Measurements from ENCODE around the gene PNLIP.

Gene PNLIP

DNA sequence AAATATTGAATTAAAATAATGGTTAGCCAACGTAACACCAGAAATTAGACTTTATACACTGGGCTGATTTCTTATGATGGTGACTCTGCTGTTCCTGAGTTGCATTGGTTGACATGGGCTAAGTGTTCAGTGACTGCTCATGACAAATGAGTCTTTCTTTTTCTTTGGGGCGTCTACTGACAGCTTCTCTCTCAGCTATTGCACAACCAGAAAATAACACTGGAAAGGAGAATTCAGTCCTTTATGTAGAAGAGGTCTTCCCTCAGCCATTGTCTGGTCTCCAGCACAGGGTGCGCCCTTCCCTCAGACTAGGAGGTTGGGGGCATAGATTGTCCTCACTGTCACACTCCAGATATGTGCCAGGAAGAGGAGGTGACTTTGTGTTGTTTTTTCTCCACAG is 21.6 kb downstream of the PNLIP start:
- DNase-seq (ENCODE audit: low read depth in 1 of 2, low spot score in 1 of 2) = no peak

DNA sequence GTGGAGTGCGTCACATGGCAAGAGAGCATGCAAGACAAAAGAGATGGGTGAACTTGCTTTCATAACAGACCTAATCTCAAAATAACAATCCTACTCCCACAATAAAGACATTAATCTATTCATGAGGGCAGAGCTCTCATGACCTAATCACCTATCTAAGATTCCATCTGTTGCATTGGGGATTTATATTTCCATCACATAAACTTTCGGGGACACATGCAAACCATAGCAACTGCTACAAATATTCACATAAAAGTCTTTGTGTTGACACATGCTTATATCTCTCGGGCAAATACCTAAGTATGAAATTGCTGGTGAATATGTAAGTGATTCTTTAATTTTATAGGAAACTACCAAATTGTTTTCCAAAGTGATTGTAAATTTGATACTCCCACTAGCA is 29.1 kb downstream of the PNLIP start:
- no peak for DNase-seq (ENCODE audit: low read depth in 1 of 2, low spot score in 1 of 2)

DNA sequence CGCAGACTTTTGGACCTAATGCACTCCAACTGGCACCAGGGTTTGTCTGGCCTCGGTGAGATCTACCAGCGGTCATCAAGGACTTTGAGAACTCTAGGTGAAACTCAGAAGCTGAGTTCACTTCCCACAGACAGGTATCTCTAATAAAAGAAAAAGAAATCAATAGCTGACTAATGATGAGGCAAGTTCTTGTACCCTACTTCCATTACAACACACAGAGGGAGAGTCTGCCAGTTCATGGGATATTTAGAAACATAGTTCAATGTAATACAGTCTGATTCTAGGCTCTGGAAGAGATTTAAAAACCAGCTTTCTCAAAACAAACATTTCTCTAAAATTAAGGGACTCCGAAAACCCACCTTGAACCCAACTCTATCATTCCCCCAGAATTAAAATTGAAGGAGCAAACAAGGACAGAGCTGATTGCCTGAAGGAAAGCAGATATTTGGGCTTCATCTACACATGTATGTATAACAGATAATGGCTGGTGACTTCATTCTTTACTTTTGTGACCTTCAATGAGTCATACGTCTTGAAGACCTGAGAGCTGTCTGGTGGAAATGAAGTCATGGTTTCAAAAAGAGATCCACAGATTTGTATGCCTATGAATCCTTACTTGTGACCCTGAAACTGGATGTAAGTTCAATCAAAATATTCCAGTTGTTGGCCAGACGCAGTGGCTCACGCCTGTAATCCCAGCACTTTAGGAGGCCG is 42.3 kb downstream of the PNLIP start:
- no peak for DNase-seq (ENCODE audit: low read depth in 1 of 2, low spot score in 1 of 2)

DNA sequence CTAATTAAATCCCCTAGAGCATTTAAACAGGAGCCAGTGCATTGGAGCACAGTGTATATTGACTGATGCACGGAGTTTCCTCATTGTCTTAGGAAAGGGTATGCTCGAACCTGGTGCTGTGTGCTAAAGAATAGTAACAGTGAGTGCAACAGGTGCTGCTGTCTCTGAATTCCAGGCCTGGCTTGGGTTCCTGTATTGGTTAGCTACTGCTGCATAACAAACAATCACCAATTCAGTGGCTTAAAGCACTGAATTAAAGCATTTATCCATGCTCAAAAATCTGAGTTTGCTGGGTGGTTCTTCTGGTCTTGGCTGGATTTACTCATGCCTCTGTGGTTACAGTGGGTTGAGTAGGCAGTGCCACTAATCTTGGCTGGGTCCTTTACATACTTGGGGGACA is 43.3 kb downstream of the PNLIP start:
- DNase-seq (ENCODE audit: low read depth in 1 of 2, low spot score in 1 of 2) = no peak

DNA sequence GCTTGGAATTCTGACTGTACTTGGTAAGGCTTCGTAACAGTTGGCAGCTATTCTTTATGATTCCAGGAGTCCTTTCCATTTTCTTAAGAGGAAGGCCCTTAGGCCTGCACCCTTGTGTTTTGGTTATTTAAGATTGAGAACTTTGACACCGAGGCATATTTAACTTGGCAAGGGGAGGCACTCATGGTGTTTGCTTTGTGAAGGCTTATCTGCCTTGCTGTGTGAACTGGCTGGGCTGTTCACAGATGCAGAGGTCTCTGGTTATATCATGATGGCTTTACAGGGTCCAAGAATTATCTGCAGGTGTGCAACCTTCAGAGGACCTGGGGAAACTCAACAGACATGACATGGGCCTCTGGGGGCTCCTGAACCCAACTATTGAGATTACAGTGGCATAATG is 44.2 kb downstream of the PNLIP start:
- no peak for DNase-seq (ENCODE audit: low read depth in 1 of 2, low spot score in 1 of 2)

DNA sequence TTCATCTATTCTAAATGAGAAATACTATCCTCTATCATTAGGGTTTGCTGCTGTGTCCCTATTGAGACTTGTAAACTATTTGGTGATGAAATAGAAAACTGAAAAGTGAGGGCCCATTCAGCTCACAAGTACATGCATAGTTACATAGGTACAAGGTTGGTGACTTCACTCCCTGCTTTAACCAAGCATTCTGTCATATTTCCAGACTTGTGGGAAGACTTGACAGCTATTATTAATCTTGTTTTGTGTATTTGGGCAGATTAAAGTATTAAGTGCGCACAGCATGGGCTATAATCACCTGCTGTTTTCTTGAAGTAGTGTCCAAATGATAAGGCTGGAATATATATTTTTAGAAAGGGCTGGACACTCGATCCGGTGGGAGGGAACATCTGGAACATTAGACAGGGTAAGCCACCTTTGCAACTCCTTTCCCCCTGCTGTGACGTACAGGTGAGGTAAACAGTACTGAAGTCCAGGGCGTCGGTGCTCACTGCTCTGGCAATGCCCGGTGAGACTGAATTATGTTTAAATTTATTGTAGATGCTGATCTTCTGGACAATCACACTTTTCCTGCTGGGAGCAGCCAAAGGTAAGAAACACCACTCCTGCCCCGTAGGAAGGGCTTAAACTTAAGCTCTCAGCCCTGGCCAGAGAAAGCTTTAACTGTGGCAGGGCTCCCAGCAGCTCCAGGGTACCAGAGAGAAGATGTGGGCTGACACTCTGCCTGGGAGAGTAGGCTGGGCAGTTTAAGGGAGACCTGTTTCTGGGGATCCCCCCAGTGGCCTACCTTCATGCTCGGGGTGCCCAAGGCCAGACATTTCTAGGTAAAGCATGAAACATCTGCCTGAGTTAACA is 45.1 kb downstream of the PNLIP start, which contains the start of gene PNLIPRP1:
Gene PNLIPRP1 (plus strand): TSS at position 370 of the 855 bp plus-strand sequence. CDS start 171 bp downstream, at position 541.
- no peak for DNase-seq (ENCODE audit: low read depth in 1 of 2, low spot score in 1 of 2)

DNA sequence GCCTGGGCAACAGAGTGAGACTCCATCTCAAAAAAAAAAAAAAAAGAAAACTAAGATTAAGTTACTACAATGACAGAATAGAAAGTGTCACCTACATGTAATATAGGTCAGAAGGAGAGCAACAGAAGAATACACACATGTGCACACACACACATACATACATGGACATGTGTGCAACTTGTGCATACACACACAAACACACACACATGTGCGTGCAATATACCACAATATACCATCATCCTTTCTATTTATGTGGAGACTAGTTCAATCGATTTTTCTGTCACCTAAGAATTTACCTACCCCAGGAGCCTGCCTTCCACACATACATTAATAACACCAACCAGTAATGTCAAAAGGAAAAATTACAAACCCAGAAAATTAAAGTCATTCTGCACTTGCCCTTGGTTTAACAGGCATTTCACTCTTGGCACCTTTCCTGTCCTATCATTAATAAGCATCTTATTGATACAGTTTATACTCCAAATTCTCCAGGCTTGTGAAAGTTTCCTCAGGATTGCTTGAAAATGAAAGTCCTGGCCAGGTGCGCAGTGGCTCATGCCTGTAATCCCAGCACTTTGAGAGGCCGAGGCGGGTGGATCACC is 47.5 kb downstream of the PNLIP start:
- DNase-seq (ENCODE audit: low read depth in 1 of 2, low spot score in 1 of 2) = no peak

DNA sequence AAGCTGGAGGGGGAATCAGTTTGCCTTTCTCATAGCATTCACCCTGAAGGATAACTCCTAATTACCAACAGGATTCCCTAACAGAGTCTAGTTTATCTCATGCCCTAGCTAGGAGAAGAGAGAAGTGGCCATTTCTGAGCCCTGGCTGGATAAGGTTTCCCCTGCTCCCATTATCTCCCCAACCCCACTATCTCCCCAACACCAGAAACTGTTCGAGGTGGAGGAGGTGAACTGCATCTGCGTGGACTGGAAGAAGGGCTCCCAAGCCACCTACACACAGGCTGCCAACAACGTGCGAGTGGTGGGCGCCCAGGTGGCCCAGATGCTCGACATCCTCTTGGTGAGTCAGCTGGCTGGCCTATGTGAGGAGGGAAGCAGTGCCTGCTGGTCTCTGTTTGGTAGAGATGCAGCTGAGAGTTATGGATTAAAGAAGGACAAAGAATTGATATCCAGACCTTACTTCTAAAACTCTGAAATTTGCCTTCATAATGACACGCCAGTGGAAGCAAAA is 48.8 kb downstream of the PNLIP start:
- no peak for DNase-seq (ENCODE audit: low read depth in 1 of 2, low spot score in 1 of 2)

DNA sequence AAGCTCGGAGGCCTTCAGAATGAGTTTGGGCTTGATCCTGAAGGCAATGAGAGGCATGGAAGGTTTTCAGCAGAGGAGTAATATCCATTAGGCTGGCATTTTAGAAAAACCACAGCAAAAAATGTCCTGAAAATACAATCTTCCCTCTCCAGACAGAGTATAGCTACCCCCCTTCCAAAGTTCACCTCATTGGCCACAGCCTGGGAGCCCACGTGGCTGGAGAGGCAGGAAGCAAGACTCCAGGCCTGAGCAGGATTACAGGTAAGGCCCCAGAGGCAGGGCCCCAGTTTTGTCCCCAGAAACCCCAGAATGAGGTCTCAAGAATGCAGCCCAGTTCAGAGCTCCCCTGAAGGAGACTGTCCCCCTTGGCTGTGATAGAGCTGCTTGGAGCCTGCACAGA is 50.3 kb downstream of the PNLIP start:
- no peak for DNase-seq (ENCODE audit: low read depth in 1 of 2, low spot score in 1 of 2)

DNA sequence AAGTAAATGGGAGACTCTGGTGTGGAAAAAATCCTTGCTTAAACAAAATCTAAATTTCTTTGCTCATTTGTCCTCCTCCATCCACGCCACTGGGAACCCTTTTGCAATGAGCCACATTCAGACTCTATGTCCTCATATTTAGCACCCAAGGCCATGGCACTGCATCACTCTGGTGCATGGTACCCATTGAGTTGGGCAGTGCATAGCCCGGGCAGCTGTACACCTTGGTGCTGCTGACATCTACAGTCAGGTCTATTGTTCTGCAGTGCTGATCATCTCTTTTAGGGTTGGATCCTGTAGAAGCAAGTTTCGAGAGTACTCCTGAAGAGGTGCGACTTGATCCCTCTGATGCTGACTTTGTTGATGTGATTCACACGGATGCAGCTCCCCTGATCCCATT is 51.8 kb downstream of the PNLIP start:
- no peak for DNase-seq (ENCODE audit: low read depth in 1 of 2, low spot score in 1 of 2)

DNA sequence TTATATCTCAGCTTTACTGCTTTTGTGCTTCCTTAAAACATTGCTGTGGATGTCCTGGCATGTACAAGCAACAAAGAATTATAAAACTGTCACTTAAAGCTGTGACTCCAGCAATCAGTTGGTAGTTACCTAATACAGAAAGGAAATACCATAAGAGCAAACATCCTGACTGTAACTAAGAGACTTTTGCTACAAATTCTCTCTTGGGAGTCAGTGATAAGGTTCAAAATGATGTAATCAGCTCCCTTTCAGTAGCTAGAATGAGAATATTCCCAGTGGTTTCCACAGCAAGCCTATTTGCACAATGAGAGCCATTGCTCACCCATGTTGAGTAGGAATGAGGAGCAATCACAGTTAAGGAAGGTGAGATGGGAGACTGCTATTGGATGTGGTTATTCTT is 52.6 kb downstream of the PNLIP start:
- DNase-seq (ENCODE audit: low read depth in 1 of 2, low spot score in 1 of 2) = no peak

DNA sequence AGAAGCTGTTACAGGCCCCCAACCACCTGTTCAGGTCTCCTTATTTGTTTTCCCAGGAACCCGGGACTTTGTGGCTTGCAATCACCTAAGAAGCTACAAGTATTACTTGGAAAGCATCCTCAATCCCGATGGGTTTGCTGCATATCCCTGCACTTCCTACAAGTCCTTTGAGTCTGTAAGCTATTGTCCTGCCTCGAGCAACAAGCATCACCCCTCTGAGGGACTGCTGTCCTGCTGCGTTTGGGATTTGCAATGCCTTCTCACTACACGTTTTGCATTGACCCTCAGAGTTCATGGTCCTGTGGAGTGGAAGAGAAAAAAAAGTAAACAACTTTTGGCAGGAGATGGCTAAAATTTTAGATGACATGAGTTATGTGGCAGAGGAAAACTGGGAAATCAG is 54.3 kb downstream of the PNLIP start:
- DNase-seq (ENCODE audit: low read depth in 1 of 2, low spot score in 1 of 2) = no peak

DNA sequence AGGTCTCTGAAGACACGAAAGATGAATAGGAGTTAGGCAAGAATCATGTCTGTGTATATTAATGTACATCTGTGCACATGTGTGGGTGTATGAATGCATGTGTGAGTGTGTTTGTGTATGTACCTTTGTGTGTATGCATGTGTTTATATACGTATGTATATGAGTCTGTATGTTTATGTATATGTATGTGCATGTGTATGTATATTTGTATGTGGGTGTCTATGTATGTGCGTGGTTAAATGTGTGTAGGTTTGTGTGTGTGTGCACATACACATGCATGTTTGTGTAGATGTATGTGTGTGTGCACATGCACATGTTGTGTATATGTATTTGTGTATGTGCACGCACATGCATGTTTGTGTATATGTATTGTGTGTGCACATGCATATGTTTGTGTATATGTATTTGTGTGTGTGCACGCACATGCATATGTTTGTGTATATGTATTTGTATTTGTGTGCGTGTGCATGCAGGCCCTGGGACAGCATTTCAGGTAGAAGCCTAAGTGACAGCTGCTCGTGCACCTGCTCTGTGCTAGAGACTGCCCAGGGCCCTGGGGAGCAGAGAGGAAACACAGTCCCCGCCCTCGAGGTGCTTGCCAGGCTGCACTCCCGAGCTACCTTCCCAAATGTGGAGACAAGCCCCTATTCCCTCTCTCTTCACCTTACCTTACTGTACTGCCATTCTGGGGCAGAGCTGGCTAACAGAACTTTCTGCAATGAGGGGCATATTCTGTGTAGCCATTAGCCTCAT is 57.1 kb downstream of the PNLIP start:
- DNase-seq (ENCODE audit: low read depth in 1 of 2, low spot score in 1 of 2) = no peak

DNA sequence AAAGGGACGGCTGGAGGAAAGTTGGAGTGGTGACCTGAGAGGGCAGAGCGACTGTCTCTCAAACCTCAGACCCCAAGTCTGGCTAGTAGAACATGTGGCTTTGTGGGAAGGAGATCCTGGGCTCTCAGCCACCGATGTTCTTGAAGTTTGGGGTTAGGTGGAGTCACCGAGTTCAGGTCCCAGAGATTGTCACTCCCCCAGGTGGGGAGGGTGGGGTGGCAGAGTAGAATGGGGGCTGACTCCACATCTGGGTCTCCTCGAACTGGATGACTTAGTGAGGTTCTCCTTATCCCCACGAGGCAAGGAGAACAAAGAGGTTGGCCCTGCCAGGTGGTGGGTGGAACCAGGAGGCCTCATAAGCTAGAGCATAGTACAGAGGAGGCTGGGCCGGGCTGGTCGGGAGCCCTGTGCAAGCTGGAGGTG is 60.3 kb downstream of the PNLIP start:
- DNase-seq (ENCODE audit: low read depth in 1 of 2, low spot score in 1 of 2) = no peak

DNA sequence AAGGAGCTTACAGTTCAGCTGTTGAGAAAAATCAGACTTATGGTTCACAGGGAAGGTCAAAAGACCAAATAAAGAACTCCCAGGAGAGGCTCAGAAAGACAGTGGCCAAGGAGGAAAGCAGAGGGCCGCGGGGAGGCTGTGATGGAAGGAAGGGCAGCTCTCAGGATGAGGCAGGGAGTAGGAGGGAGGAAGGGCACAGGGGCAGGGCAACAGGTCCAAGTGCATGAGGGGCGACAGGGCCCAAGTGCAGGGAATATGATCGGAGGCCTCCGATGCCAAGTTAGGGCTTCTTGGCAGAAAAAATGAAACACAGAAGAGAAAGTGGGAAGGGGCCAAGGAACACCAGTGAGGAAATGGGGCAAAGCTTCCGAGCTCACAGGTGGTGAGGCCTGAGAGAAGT is 61.6 kb downstream of the PNLIP start:
- DNase-seq (ENCODE audit: low read depth in 1 of 2, low spot score in 1 of 2) = no peak

DNA sequence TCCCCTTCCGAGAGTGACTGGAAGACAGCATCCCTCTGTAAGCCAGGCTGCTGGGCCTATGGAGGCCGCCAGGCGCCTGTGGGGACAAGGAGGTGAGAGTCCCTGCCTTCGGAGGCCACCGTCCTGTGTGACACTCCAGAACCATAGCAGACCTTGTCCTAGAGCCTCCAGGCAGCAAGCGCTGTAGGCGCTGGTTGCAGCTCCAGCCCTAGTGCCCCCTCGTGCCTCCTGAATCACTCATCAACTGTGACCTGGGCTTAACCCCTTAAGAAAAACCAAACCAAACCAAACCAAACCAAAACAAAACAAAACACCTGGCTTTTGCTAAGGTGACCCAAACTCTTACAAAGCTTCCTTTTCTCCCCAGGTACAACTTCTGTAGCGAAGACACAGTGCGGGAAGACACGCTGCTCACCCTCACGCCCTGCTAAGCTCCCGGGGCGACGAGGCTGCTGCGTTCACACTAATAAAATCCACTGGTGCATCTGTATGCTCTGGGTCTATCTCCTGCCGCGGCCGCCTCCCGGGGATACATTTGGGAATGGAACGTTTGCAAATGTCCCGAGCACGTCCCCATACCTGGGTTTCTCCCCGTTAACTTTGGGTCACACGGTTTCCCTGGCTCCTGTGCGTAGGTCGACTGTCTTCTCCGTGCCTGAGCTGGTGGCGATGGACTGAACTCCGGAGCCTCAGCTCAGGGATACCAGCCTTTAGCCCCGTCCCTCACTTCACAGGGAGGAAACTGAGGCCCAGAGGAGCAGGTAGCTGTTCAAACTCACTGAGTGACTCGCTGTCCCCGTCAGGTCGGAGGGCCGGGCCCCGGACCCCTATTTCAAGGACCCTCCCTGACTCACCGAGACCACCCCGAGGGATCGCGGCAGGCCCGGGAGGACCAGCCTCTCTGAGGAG is 63.2 kb downstream of the PNLIP start:
- DNase-seq (ENCODE audit: low read depth in 1 of 2, low spot score in 1 of 2) = no peak

DNA sequence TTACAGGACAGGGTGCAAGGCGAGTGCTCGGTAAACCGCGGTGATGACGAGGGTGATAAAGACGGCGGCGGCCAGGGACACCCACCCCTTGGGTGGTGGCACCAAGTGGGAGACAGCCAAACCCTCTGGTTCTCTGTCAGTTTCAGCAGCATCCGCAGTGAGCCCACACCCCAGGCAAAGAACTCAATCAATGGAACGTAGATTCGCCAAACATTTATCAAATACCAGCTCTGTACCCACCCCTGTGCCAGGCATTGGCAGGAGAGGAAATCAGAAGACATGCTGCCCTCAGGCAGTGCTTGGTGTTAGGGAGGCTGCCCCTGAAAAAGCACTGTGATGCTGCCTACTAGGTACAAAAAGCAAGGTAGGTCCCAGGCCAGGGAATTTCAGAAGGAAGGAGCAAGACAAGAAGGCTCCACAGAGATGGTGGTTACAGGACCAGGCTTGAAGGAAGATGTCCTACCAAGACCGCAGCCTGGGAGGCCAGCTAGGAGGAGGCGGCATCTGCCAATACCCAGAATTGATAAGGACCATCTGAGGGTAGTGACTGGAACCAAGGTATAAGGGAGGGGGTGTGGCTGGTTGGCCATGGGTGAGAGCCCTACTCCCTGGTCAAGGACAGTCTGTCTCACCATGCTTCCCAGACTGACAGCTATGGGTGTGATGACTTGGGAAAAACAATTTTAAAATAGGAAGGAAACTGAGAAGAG is 64.9 kb downstream of the PNLIP start:
- no peak for DNase-seq (ENCODE audit: low read depth in 1 of 2, low spot score in 1 of 2)

DNA sequence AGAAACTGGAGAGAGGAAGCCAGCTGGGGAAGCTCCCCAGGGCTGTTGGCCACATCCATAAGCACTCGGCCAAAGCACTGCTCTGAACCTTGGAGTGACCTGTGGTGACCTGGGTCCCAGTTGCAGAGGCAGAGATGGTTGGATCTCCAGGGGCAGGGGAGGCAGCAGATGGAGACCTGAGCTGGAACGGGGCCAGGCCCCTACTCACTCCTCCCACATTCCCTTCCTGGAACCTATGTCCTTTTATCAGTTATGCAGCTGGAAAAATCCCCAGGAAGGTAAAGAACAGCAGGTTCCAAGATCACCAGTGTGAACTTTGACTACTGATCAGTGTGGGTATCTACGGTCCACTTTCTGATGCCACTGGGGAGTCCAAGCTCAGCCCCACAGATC is 65.4 kb downstream of the PNLIP start:
- DNase-seq (ENCODE audit: low read depth in 1 of 2, low spot score in 1 of 2) = no peak

DNA sequence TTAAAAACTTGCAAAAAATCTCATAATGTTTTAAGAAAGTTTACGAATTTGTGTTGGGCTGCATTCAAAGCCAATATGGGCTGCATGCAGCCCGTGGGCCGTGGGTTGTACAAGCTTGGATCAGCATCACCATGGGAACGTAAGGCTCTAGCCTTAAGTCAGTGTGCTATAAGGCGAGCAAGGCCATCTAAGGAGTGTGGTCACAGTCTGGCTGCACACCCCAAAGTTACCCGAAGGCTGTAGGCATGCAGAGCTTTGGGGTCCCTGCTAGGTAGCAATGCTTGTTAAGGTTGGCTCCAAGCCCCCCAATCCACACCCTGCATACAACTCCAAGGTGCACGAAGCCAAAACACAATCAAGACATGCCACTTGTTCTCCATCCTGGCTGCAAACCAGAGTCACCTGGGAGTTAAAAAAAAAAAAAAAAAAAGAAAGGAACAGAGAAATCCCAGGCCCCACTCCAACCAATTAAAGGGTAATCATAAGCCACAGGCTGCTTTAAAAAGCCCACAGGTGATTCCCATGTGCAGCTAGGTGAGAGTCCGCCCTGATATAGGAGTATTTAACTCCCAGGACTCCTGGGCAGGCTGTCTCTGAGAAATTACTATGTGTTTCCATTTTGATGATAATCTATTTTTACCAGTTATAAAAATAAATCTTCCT is 66.5 kb downstream of the PNLIP start:
- DNase-seq (ENCODE audit: low read depth in 1 of 2, low spot score in 1 of 2) = no peak

Data from stimulated activated CD4-positive, alpha-beta T cell treated with anti-CD3 and anti-CD28 coated beads, Interleukin-15, amount 100 ng/mL, for 1 hour (primary cell).